ENCODE data around the gene LRWD1. TPM values are rescaled to one million over a fixed set of nuclear protein-coding genes. Genes with fewer than 3 reads are reported as not detected.

Gene LRWD1
- total and polyA plus RNA-seq, 2 of the 13 experiments (the other 11 are each of a cell fraction or from before 2014, with no cell fraction given) = 8.5 to 16.3 TPM

DNA sequence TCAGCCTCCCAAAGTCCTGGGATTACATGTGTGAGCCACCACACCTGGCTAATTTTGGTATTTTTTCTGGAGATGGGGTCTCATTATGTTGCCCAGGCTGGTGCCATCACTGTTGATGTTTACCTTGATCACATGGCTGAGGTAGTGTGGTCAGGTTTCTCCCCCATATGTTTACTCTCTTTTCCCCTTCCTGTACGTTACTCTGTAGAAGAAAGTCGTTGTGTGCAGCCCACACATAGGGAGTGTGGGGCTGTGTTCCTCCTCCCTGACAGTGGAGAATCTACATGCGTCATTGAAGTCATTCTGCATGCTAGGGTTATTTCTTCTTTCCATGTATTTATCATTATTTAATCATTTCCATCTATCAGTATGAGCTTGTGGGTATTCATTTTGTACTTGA is 47.7 kb upstream of the LRWD1 start:
- in situ Hi-C loops (cut with HindIII; ENCODE audit: extremely low pct_ligation_motif_present, low pct_unique_long_range_greater_than_20kb) = no loop called here
- ChIA-PET CTCF (ENCODE audit: low intra/inter-chr PET ratio, low total read pairs) (no interaction called here), POLR2A (interaction anchor here (0.7 kb wide), 1 partner anchor 35 kb away, joined by 4 read pairs; no protein-coding TSS in a partner anchor)
- Histone ChIP-seq H3K9me3 (ENCODE audit: low read length) (no peaks in the 10 kb centered on the region), H3K4me3 (replicated peaks in 1 of 3; ENCODE audit: insufficient read depth in 1 of 3, low read depth in 2 of 3, low read length in 3 of 3) (no peak overlapping the region), H3K27ac (ENCODE audit: extremely low read length, insufficient read depth, low read length) (no peak overlapping the region), H3K9ac (ENCODE audit: insufficient read depth, low read depth, low read length) (no peak overlapping the region), H2AFZ (ENCODE audit: low read length) (no peak overlapping the region), H3K36me3 (replicated peaks in 1 of 2; ENCODE audit: control insufficient read depth in 1 of 2, insufficient read depth in 2 of 2, low read length in 2 of 2) (peaks cover 19 to 81% of the 10 kb centered on the region in 2 experiments), H3K79me2 (ENCODE audit: insufficient read depth, low read length) (no peaks in the 10 kb centered on the region), H3K4me2 (ENCODE audit: low read depth, low read length) (no peak overlapping the region), H3K4me1 (ENCODE audit: insufficient read depth, low read length) (no peaks in the 10 kb centered on the region), H4K20me1 (ENCODE audit: insufficient read depth, low read length) (peaks cover 6% of the 10 kb centered on the region; the same call in 1 of the 2 replicates), H3K27me3 (ENCODE audit: control insufficient read depth in 1 of 2, insufficient read depth in 2 of 2, low read length in 2 of 2) (no peaks in the 10 kb centered on the region)
- BruUV-seq (replicated peaks) = no TSS peak
- FAIRE-seq = no peak
- intact Hi-C loops (cut with micrococcal nuclease; ENCODE audit: unreplicated experiment) = no loop called here
- DNase-seq (ENCODE audit: low spot score) = no peak
- ATAC-seq = no peak
- WGBS (ENCODE audit: low lambda C conversion rate) = 90% methylated on average over 3 of the region's 3 CpGs
- TF ChIP-seq ZFP1 (CRISPR knock-in tag; IDR thresholded peaks at IDR 0.05) (no peak), SMARCE1 (IDR thresholded peaks at IDR 0.05; ENCODE audit: borderline replicate concordance) (no peak), ZNF446 (CRISPR knock-in tag; IDR thresholded peaks at IDR 0.05) (no peak), ZSCAN31 (CRISPR knock-in tag; IDR thresholded peaks at IDR 0.05; ENCODE audit: low read depth) (no peak), ZNF850 (CRISPR knock-in tag; conservative IDR thresholded peaks at IDR 0.05) (no peak), HOXA5 (CRISPR knock-in tag; IDR thresholded peaks at IDR 0.05) (no peak), KDM5B (CRISPR knock-in tag; IDR thresholded peaks at IDR 0.05; ENCODE audit: borderline replicate concordance) (no peak), SNRNP70 (IDR thresholded peaks at IDR 0.05; ENCODE audit: low read depth, low read length) (no peak), HCFC1 (IDR thresholded peaks at IDR 0.05; ENCODE audit: low read depth, low read length) (no peak), HNRNPUL1 (IDR thresholded peaks at IDR 0.05; ENCODE audit: low read depth, low read length) (no peak), ZNF432 (CRISPR knock-in tag; IDR thresholded peaks at IDR 0.05; ENCODE audit: borderline replicate concordance) (no peak)
- TF ChIP-seq, protein P1, sequence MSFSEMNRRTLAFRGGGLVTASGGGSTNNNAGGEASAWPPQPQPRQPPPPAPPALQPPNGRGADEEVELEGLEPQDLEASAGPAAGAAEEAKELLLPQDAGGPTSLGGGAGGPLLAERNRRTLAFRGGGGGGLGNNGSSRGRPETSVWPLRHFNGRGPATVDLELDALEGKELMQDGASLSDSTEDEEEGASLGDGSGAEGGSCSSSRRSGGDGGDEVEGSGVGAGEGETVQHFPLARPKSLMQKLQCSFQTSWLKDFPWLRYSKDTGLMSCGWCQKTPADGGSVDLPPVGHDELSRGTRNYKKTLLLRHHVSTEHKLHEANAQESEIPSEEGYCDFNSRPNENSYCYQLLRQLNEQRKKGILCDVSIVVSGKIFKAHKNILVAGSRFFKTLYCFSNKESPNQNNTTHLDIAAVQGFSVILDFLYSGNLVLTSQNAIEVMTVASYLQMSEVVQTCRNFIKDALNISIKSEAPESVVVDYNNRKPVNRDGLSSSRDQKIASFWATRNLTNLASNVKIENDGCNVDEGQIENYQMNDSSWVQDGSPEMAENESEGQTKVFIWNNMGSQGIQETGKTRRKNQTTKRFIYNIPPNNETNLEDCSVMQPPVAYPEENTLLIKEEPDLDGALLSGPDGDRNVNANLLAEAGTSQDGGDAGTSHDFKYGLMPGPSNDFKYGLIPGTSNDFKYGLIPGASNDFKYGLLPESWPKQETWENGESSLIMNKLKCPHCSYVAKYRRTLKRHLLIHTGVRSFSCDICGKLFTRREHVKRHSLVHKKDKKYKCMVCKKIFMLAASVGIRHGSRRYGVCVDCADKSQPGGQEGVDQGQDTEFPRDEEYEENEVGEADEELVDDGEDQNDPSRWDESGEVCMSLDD (CRISPR knock-in tag; IDR thresholded peaks at IDR 0.05; ENCODE audit: borderline replicate concordance) = no peak
- TF ChIP-seq, protein P2, sequence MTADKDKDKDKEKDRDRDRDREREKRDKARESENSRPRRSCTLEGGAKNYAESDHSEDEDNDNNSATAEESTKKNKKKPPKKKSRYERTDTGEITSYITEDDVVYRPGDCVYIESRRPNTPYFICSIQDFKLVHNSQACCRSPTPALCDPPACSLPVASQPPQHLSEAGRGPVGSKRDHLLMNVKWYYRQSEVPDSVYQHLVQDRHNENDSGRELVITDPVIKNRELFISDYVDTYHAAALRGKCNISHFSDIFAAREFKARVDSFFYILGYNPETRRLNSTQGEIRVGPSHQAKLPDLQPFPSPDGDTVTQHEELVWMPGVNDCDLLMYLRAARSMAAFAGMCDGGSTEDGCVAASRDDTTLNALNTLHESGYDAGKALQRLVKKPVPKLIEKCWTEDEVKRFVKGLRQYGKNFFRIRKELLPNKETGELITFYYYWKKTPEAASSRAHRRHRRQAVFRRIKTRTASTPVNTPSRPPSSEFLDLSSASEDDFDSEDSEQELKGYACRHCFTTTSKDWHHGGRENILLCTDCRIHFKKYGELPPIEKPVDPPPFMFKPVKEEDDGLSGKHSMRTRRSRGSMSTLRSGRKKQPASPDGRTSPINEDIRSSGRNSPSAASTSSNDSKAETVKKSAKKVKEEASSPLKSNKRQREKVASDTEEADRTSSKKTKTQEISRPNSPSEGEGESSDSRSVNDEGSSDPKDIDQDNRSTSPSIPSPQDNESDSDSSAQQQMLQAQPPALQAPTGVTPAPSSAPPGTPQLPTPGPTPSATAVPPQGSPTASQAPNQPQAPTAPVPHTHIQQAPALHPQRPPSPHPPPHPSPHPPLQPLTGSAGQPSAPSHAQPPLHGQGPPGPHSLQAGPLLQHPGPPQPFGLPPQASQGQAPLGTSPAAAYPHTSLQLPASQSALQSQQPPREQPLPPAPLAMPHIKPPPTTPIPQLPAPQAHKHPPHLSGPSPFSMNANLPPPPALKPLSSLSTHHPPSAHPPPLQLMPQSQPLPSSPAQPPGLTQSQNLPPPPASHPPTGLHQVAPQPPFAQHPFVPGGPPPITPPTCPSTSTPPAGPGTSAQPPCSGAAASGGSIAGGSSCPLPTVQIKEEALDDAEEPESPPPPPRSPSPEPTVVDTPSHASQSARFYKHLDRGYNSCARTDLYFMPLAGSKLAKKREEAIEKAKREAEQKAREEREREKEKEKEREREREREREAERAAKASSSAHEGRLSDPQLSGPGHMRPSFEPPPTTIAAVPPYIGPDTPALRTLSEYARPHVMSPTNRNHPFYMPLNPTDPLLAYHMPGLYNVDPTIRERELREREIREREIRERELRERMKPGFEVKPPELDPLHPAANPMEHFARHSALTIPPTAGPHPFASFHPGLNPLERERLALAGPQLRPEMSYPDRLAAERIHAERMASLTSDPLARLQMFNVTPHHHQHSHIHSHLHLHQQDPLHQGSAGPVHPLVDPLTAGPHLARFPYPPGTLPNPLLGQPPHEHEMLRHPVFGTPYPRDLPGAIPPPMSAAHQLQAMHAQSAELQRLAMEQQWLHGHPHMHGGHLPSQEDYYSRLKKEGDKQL (CRISPR knock-in tag; IDR thresholded peaks at IDR 0.05; ENCODE audit: low read depth) = no peak
- TF ChIP-seq, protein P3, sequence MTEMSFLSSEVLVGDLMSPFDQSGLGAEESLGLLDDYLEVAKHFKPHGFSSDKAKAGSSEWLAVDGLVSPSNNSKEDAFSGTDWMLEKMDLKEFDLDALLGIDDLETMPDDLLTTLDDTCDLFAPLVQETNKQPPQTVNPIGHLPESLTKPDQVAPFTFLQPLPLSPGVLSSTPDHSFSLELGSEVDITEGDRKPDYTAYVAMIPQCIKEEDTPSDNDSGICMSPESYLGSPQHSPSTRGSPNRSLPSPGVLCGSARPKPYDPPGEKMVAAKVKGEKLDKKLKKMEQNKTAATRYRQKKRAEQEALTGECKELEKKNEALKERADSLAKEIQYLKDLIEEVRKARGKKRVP (CRISPR knock-in tag; IDR thresholded peaks at IDR 0.05) = no peak
- TF ChIP-seq, protein P4, sequence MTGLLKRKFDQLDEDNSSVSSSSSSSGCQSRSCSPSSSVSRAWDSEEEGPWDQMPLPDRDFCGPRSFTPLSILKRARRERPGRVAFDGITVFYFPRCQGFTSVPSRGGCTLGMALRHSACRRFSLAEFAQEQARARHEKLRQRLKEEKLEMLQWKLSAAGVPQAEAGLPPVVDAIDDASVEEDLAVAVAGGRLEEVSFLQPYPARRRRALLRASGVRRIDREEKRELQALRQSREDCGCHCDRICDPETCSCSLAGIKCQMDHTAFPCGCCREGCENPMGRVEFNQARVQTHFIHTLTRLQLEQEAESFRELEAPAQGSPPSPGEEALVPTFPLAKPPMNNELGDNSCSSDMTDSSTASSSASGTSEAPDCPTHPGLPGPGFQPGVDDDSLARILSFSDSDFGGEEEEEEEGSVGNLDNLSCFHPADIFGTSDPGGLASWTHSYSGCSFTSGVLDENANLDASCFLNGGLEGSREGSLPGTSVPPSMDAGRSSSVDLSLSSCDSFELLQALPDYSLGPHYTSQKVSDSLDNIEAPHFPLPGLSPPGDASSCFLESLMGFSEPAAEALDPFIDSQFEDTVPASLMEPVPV (CRISPR knock-in tag; IDR thresholded peaks at IDR 0.05) = no peak
